ENCODE measurements around the gene FOXR1.

DNA sequence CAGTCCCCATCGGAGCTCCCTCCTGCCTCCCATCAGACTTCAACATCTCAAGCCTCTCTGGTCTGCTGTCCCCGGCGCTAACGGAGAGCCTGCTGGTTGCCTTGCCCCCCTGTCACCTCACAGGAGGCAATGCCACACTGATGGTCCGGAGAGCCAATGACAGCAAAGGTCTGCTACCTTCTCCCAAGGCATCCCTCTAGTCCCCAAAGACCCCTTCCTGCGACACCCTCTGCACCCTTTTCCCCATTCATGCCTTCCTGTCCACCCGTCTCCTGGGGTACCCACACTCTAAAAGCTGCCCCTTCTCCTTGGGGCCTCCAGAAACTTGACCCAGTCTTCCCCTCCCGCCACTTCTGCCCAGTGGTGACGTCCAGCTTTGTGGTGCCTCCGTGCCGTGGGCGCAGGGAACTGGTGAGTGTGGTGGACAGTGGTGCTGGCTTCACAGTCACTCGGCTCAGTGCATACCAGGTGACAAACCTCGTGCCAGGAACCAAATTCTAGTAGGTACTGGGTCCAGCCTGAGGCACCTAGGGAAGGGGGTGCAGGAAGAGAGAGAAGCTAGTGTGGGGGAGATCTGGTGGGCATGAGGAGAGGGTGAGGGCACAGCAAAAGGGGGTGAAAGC lies 14.6 kb upstream of the FOXR1 start:
- peak in 1 of 7 experiments; percentile 47 for TF ChIP-seq CTCF (IDR thresholded peaks at IDR 0.05)
- TF ChIP-seq EP300 (IDR thresholded peaks at IDR 0.05) = no peak

All from stomach (tissue), 4 donors.